ENCODE results near the gene CLGN.

Gene CLGN

DNA sequence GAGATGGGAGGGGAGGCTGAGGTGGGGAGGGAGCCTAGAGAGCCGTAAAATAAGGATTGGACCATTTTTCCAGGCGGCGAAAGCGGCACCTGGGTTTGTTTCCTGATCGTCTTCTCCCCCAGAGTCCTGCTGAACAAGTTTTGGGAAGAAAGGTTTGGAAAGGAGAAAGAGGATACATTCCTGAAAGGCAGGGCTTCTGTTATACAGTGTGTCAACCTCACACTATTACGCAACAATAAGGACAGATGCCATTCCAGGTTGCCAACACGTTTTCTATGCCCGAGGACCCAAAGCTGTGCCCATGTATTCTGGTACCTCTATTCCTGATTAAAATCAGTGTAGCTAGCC is 53.3 kb downstream of the CLGN start:
- DNase-seq, result no peak

- peak; percentile 83 to 91 (median 88) for DNase-seq
Measured at GRCh38 chr4:140373328-140374129, 53.9 kb downstream of the CLGN start, which contains the start of gene SCOC. SCOC (plus strand) TSS chr4:140373646; CDS start chr4:140379171, 5,525 bp downstream.

- DNase-seq, result peak in 2 of 4 experiments; percentile 1 to 2
Measured at GRCh38 chr4:140372751-140373327, 54.6 kb downstream of the CLGN start.

DNA sequence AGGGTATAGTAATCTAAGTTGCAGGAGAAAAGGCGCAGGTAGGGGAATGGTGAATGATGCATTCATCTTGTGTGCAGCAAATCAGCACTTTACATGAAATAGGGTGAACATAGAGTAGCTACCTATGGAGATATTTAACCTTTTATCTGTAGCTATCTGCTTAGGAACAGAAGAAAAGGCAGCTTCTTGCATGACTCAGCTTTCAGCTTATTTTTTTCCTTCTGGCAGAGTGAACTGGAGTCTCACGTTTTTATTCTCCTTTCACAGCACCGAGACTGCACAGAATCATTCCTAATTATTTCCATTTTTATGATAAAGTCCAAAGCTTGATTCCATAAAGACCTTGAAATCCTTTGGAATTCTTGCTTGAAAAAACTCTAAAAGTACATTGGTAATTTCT is 58.8 kb downstream of the CLGN start:
- no peak for DNase-seq

DNA sequence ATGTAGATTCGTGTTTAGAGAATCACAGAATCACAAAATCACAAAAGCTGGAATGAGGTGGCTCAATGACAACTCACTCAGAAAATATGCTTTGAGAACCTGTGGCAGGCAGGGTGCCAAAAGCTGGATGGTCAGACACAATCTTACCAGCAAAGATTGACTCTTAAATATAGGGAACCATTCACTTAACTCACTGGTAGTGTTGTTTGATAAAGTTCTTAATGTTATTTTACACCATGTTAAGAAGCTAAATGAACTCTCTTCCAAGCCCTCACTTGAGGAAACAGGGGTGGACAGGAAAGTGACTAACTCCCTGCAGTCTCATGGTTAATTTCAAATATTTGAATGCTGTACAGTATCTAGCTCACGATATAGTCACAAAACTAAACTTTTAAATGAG is 59.7 kb downstream of the CLGN start:
- no peak for DNase-seq

- no peak for DNase-seq
Measured at GRCh38 chr4:140363558-140363957, 63.9 kb downstream of the CLGN start.

DNA sequence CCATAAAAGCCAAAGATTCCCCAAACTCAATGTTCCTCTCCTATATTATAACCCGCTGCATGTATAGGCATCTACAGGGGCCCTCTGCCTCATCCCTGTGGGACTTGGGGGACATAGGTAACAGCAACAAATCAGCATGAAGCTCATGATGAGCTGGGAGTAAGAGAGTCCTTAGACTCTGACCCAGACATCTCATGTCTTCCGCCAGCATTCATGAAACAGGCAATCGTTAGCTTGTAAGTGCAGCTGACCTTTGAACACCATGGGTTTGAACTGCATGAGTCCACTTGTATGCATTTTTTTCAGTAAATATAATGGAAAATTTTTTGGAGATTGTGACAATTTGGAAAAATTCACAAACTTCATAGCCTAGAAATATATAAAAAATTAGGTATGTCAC is 64.4 kb downstream of the CLGN start:
- no peak for DNase-seq

- DNase-seq, result no peak
Measured at GRCh38 chr4:140361099-140361498, 66.3 kb downstream of the CLGN start.

GRCh38 chr4:140359562-140360427 is 67.7 kb downstream of the CLGN start:
- DNase-seq, result peak; percentile 30 to 59 (median 50)

DNA sequence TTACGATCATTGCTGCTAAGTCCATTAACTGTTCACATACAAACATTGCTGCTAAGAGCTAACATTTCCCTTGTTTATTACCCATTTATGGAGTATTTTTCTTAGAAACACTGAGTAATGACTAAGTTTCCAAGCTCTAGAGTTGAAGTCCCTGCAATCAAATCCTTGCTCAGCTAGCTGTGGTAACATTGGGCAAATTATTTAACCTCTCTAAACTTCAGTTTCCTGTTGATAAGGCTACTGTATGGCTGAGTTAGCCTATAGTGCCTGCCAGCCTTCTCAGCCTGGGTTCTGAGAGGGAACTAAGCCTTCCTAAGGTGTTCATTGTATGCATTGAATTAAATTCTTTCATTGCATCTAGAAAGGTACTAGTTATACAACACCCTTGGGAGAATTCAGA is 69.2 kb downstream of the CLGN start:
- no peak for DNase-seq

DNA sequence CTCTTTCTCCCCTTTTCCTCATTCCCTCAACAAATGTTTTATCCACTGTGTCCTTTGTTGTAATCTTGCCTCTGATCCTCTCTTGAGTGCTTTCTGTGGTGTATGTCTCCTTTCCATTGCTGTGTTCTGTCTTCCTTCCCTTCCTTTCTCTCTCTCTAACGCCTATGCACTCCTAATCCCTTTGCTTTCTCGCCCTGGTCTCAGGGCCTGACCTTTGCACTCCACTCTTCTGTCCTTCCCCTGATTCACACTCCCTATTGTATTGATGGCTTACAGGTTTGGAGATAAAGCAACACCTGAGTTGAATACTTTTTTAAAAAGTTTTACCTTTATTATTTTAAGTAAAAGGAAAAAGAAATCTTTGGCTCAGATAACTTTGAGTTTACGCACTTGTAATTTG is 69.6 kb downstream of the CLGN start:
- no peak for DNase-seq

- DNase-seq, result no peak
Measured at GRCh38 chr4:140355288-140355687, 72.2 kb downstream of the CLGN start.

- DNase-seq, result no peak
Measured at GRCh38 chr4:140353786-140354185, 73.7 kb downstream of the CLGN start.

GRCh38 chr4:140351093-140352075 is 76.1 kb downstream of the CLGN start:
- no peak for DNase-seq

GRCh38 chr4:140349816-140350215 is 77.6 kb downstream of the CLGN start:
- no peak for DNase-seq

GRCh38 chr4:140346136-140346535 is 81.3 kb downstream of the CLGN start:
- no peak for DNase-seq

GRCh38 chr4:140344621-140345020 is 82.8 kb downstream of the CLGN start:
- no peak for DNase-seq

DNA sequence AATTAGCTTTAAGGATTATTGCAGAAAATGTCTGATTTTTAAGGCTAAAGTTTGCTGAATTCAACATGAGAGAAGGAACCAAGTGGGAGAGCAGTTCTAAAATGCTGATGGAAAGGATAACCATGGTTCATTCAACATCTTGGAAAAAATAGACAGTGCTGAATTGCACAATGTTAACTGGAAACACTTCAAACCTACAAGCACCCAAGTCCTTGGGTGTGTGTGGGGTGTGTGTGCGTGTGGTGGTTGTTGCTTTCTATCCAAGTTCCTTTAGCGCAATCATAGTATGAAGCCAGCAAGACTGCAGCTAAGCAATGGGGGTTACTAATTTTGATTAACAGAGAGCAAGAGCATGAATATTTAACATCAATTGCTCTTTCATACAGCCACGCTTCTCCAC is 83.3 kb downstream of the CLGN start:
- no peak for DNase-seq

GRCh38 chr4:140343303-140343702 is 84.1 kb downstream of the CLGN start:
- no peak for DNase-seq

- no peak for DNase-seq
Measured at GRCh38 chr4:140342620-140343019, 84.8 kb downstream of the CLGN start.

Measured in activated naive CD4-positive, alpha-beta T cell (primary cell).